SK-N-SH (cell line): Measurements from ENCODE around the gene FHOD3. TPM values are rescaled to one million over a fixed set of nuclear protein-coding genes. Genes with fewer than 3 reads are reported as not detected.

Experiments
- CTCF ChIA-PET: fragments of 300-600, 350-600 bp; formaldehyde crosslinking; extraction: SDS; loops from one replicate; lab custom pipeline; 2021; lab: Yijun Ruan, JAX
- POLR2A ChIA-PET: fragments of 350-600 bp; sonication (Branson Sonifier 250); formaldehyde crosslinking; extraction: SDS; loops from one replicate; lab custom pipeline; 2020; ENCODE audit warnings: antibody characterized with exemption, inconsistent platforms; lab: Yijun Ruan, JAX
- DNase-seq: peaks from one replicate; pipeline ENCODE4 v3.0.0; 2012
- H2AFZ ChIP-seq: fragments of 200-600 bp; sonication (generic); 2 replicates; pipeline ENCODE4 v1.8.1; 2016; ENCODE audit warnings: antibody characterized with exemption, mild to moderate bottlenecking, low read depth
- H3F3A ChIP-seq: fragments of 200-600 bp; sonication (generic); replicated peaks from 2 replicates; pipeline ENCODE3; 2016; ENCODE audit warnings: antibody characterized with exemption, mild to moderate bottlenecking; ENCODE audit not compliant: insufficient read depth
- H3K27ac ChIP-seq, 2 experiments: fragments of 200-500 bp in 1 of 2; fragments of 200-600 bp in 1 of 2; sonication (Bioruptor generic) in 1 of 2; sonication (generic), shearing (Covaris generic) in 1 of 2; 2 replicates each; pipeline versions ENCODE4 v1.5.1 to v1.6.1; 2014 to 2016; ENCODE audit warnings: low read depth in 2 of 2, inconsistent platforms in 1 of 2, low read length in 1 of 2, mild to moderate bottlenecking in 1 of 2, mixed read lengths in 1 of 2
- H3K27me3 ChIP-seq: fragments of 200-600 bp; sonication (generic), shearing (Covaris generic); 2 replicates; pipeline ENCODE4 v1.6.1; 2016; ENCODE audit warnings: mixed run types; ENCODE audit not compliant: insufficient read depth
- H3K36me3 ChIP-seq, 2 experiments: fragments of 200-500 bp in 1 of 2; fragments of 200-600 bp in 1 of 2; sonication (Bioruptor generic) in 1 of 2; sonication (generic) in 1 of 2; replicated peaks in 1 of 2; 2 replicates each; pipeline versions ENCODE3 to v1.5.1; 2014 to 2016; ENCODE audit warnings: low read length in 1 of 2, mild to moderate bottlenecking in 1 of 2; ENCODE audit not compliant: insufficient read depth in 2 of 2, control insufficient read depth in 1 of 2
- H3K4me1 ChIP-seq, 2 experiments: fragments of 200-500 bp in 1 of 2; fragments of 200-600 bp in 1 of 2; sonication (Bioruptor generic) in 1 of 2; sonication (generic), shearing (Covaris generic) in 1 of 2; 2 replicates each; pipeline versions ENCODE4 v1.5.1 to v1.6.1; 2014 to 2016; ENCODE audit warnings: low read depth in 1 of 2, low read length in 1 of 2, mixed run types in 1 of 2; ENCODE audit not compliant: insufficient read depth in 2 of 2, control insufficient read depth in 1 of 2
- H3K4me2 ChIP-seq: fragments of 200-600 bp; sonication (generic), shearing (Covaris generic); 2 replicates; pipeline ENCODE4 v1.6.1; 2017; ENCODE audit warnings: mixed run types
- H3K4me3 ChIP-seq, 2 experiments: fragments of 200-500 bp in 1 of 2; fragments of 200-600 bp in 1 of 2; sonication (Bioruptor generic) in 1 of 2; sonication (generic), shearing (Covaris generic) in 1 of 2; 2 replicates each; pipeline versions ENCODE4 v1.5.1 to v1.8.1; 2014 to 2016; ENCODE audit warnings: low read depth in 2 of 2, inconsistent platforms in 1 of 2, low read length in 1 of 2, mild to moderate bottlenecking in 1 of 2, mixed read lengths in 1 of 2, moderate library complexity in 1 of 2
- H3K79me2 ChIP-seq: fragments of 200-600 bp; sonication (generic); 2 replicates; pipeline ENCODE4 v1.8.1; 2017; ENCODE audit warnings: mild to moderate bottlenecking; ENCODE audit not compliant: insufficient read depth
- H3K9ac ChIP-seq: fragments of 200-600 bp; sonication (generic); 2 replicates; pipeline ENCODE4 v1.6.1; 2017; ENCODE audit warnings: mixed run types
- H3K9me2 ChIP-seq: fragments of 200-600 bp; sonication (generic); 2 replicates; pipeline ENCODE4 v1.6.1; 2017; ENCODE audit warnings: mixed run types
- H3K9me3 ChIP-seq: fragments of 200-600 bp; sonication (generic); 2 replicates; pipeline ENCODE4 v1.6.1; 2017; ENCODE audit warnings: mixed run types, mild to moderate bottlenecking, moderate library complexity
- H4K20me1 ChIP-seq: fragments of 200-600 bp; sonication (generic); 2 replicates; pipeline ENCODE4 v1.6.1; 2017; ENCODE audit warnings: mild to moderate bottlenecking, mixed run types; ENCODE audit not compliant: insufficient read depth
- CHD2 ChIP-seq: fragments of 150-350 bp; IDR thresholded peaks from 2 replicates; pipeline ENCODE4 v1.6.1; 2018; ENCODE audit warnings: low read length; ENCODE audit not compliant: partially characterized antibody
- ELF1 ChIP-seq: IDR thresholded peaks from 2 replicates; pipeline ENCODE4 v1.4.0; 2012
- GABPA ChIP-seq: IDR thresholded peaks from 2 replicates; pipeline ENCODE4 v1.4.0; 2012; ENCODE audit warnings: low read depth, mild to moderate bottlenecking
- JUND ChIP-seq: IDR thresholded peaks from 2 replicates; pipeline ENCODE4 v1.4.0; 2012
- MXI1 ChIP-seq: IDR thresholded peaks from 2 replicates; pipeline ENCODE4 v1.6.1; 2012; ENCODE audit warnings: mild to moderate bottlenecking, low read depth, low read length, improper control_type of control experiment
- NFIC ChIP-seq: IDR thresholded peaks from 2 replicates; pipeline ENCODE4 v1.4.0; 2012; ENCODE audit warnings: borderline replicate concordance
- RAD21 ChIP-seq: IDR thresholded peaks from 2 replicates; pipeline ENCODE4 v1.6.1; 2012; ENCODE audit warnings: mild to moderate bottlenecking, low read length
- RFX5 ChIP-seq: IDR thresholded peaks from 2 replicates; pipeline ENCODE4 v1.6.1; 2012; ENCODE audit warnings: mild to moderate bottlenecking, improper control_type of control experiment, low read length
- SIN3A ChIP-seq: IDR thresholded peaks from 2 replicates; pipeline ENCODE4 v1.6.1; 2012; ENCODE audit warnings: low read depth, mild to moderate bottlenecking, low read length, moderate library complexity, borderline replicate concordance
- SMC3 ChIP-seq: IDR thresholded peaks from 2 replicates; pipeline ENCODE4 v1.6.1; 2012; ENCODE audit warnings: low read depth, low read length, improper control_type of control experiment
- TEAD4 ChIP-seq: IDR thresholded peaks from 2 replicates; pipeline ENCODE4 v1.4.0; 2012; ENCODE audit warnings: mild to moderate bottlenecking, borderline replicate concordance; ENCODE audit not compliant: insufficient read depth
- WGBS: methylation state at CpG from one replicate; pipeline ENCODE4 v1.1.6; 2017; ENCODE audit warnings: low lambda C conversion rate; 5-methylcytosine and 5-hydroxymethylcytosine counted together
- polyA plus RNA-seq, 3 experiments: library from polyadenylated mRNA; depleted of rRNA; stranded (reverse); fragments of >200 nt; gene quantifications; 2 replicates each; pipeline ENCODE4 v1.2.3, GENCODE V29; 2012
- TF ChIP-seq, protein P1 (sequence below): IDR thresholded peaks from 2 replicates; pipeline ENCODE4 v1.4.0; 2012; ENCODE audit warnings: low read depth, borderline replicate concordance
- TF ChIP-seq, protein P2 (sequence below): fragments of 150-350 bp; IDR thresholded peaks from 2 replicates; pipeline ENCODE4 v1.6.1; 2017; ENCODE audit warnings: antibody characterized with exemption, low read length, low read depth, borderline replicate concordance
- TF ChIP-seq, protein P3 (sequence below): fragments of 200-600 bp; sonication (generic); IDR thresholded peaks from 2 replicates; pipeline ENCODE4 v1.6.1; 2017; ENCODE audit warnings: antibody characterized with exemption, mild to moderate bottlenecking, moderate library complexity
- TF ChIP-seq, protein P4 (sequence below): IDR thresholded peaks from 2 replicates; pipeline ENCODE4 v1.6.1; 2012; ENCODE audit warnings: mild to moderate bottlenecking, low read depth, low read length, moderate library complexity
- TF ChIP-seq, protein P5 (sequence below): IDR thresholded peaks from 2 replicates; pipeline ENCODE4 v1.4.0; 2012; ENCODE audit warnings: low read depth, borderline replicate concordance
- TF ChIP-seq, protein P6 (sequence below): IDR thresholded peaks from 2 replicates; pipeline ENCODE4 v1.4.0; 2012; ENCODE audit warnings: low read depth

The FHOD3 gene
- polyA plus RNA-seq, 1 of the 3 experiments (the other 2 are of a cell fraction) = 10.9 TPM

DNA sequence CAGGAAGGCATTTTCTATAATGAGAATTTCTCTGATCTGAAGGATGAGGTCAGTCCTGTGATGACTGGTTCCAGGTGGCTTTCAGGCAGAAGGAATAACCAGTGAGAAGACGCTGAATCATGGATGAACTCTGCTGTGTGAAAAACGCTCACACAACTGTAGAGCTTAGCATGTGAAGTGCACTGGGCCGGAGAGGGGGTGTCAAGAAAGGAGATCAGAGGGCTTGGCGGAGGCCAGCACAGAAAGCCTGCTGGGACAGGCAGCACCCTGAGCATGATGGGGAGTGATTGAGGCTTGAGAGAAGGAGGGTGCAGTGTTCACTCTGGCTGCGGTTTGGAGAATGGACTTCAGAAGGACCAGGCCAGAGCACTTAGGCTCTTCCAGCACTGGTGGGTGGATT is 294.8 kb downstream of the FHOD3 start:
- Histone ChIP-seq H3K4me1 (peaks cover 0 to 2% of the 10 kb centered on the region in 2 experiments; a peak in 1 of 4 replicates), H3K79me2 (no peaks in the 10 kb centered on the region), H3K9me2 (no peaks in the 10 kb centered on the region), H3K36me3 (no peaks in the 10 kb centered on the region), H3K27ac (no peak overlapping the region), H3F3A (no peaks in the 10 kb centered on the region), H3K4me3 (no peak overlapping the region), H3K4me2 (no peak overlapping the region), H3K27me3 (no peaks in the 10 kb centered on the region), H3K9me3 (no peaks in the 10 kb centered on the region), H2AFZ (no peak overlapping the region)
- POLR2A ChIA-PET = no interaction called here
- no peak for DNase-seq
- CTCF ChIA-PET = no interaction called here
- 82% methylated on average over 5 of the region's 5 CpGs for WGBS
- TF ChIP-seq NFIC = no peak
- no peak for TF ChIP-seq RFX5
- TF ChIP-seq, protein P1, sequence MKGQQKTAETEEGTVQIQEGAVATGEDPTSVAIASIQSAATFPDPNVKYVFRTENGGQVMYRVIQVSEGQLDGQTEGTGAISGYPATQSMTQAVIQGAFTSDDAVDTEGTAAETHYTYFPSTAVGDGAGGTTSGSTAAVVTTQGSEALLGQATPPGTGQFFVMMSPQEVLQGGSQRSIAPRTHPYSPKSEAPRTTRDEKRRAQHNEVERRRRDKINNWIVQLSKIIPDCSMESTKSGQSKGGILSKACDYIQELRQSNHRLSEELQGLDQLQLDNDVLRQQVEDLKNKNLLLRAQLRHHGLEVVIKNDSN = no peak
- TF ChIP-seq ELF1 = no peak
- no peak for TF ChIP-seq RAD21
- TF ChIP-seq JUND = no peak
- no peak for TF ChIP-seq GABPA
- no peak for TF ChIP-seq SMC3
- no peak for TF ChIP-seq MXI1
- TF ChIP-seq, protein P2, sequence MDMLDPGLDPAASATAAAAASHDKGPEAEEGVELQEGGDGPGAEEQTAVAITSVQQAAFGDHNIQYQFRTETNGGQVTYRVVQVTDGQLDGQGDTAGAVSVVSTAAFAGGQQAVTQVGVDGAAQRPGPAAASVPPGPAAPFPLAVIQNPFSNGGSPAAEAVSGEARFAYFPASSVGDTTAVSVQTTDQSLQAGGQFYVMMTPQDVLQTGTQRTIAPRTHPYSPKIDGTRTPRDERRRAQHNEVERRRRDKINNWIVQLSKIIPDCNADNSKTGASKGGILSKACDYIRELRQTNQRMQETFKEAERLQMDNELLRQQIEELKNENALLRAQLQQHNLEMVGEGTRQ = no peak
- TF ChIP-seq, protein P3, sequence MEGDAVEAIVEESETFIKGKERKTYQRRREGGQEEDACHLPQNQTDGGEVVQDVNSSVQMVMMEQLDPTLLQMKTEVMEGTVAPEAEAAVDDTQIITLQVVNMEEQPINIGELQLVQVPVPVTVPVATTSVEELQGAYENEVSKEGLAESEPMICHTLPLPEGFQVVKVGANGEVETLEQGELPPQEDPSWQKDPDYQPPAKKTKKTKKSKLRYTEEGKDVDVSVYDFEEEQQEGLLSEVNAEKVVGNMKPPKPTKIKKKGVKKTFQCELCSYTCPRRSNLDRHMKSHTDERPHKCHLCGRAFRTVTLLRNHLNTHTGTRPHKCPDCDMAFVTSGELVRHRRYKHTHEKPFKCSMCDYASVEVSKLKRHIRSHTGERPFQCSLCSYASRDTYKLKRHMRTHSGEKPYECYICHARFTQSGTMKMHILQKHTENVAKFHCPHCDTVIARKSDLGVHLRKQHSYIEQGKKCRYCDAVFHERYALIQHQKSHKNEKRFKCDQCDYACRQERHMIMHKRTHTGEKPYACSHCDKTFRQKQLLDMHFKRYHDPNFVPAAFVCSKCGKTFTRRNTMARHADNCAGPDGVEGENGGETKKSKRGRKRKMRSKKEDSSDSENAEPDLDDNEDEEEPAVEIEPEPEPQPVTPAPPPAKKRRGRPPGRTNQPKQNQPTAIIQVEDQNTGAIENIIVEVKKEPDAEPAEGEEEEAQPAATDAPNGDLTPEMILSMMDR = no peak
- no peak for TF ChIP-seq CHD2
- TF ChIP-seq, protein P4, sequence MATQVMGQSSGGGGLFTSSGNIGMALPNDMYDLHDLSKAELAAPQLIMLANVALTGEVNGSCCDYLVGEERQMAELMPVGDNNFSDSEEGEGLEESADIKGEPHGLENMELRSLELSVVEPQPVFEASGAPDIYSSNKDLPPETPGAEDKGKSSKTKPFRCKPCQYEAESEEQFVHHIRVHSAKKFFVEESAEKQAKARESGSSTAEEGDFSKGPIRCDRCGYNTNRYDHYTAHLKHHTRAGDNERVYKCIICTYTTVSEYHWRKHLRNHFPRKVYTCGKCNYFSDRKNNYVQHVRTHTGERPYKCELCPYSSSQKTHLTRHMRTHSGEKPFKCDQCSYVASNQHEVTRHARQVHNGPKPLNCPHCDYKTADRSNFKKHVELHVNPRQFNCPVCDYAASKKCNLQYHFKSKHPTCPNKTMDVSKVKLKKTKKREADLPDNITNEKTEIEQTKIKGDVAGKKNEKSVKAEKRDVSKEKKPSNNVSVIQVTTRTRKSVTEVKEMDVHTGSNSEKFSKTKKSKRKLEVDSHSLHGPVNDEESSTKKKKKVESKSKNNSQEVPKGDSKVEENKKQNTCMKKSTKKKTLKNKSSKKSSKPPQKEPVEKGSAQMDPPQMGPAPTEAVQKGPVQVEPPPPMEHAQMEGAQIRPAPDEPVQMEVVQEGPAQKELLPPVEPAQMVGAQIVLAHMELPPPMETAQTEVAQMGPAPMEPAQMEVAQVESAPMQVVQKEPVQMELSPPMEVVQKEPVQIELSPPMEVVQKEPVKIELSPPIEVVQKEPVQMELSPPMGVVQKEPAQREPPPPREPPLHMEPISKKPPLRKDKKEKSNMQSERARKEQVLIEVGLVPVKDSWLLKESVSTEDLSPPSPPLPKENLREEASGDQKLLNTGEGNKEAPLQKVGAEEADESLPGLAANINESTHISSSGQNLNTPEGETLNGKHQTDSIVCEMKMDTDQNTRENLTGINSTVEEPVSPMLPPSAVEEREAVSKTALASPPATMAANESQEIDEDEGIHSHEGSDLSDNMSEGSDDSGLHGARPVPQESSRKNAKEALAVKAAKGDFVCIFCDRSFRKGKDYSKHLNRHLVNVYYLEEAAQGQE = no peak
- TF ChIP-seq SIN3A = no peak
- TF ChIP-seq, protein P5, sequence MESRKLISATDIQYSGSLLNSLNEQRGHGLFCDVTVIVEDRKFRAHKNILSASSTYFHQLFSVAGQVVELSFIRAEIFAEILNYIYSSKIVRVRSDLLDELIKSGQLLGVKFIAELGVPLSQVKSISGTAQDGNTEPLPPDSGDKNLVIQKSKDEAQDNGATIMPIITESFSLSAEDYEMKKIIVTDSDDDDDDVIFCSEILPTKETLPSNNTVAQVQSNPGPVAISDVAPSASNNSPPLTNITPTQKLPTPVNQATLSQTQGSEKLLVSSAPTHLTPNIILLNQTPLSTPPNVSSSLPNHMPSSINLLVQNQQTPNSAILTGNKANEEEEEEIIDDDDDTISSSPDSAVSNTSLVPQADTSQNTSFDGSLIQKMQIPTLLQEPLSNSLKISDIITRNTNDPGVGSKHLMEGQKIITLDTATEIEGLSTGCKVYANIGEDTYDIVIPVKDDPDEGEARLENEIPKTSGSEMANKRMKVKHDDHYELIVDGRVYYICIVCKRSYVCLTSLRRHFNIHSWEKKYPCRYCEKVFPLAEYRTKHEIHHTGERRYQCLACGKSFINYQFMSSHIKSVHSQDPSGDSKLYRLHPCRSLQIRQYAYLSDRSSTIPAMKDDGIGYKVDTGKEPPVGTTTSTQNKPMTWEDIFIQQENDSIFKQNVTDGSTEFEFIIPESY = no peak
- TF ChIP-seq TEAD4 = no peak
- TF ChIP-seq, protein P6, sequence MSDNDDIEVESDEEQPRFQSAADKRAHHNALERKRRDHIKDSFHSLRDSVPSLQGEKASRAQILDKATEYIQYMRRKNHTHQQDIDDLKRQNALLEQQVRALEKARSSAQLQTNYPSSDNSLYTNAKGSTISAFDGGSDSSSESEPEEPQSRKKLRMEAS = no peak
- TF ChIP-seq, all 33 proteins: peak for 0
- Histone ChIP-seq H4K20me1 (no peaks in the 10 kb centered on the region), H3K9ac (no peak overlapping the region)
